ENCODE measurements around the gene TSSK6.

The TSSK6 gene

GRCh38 chr19:19544257-19544953, 29.1 kb upstream of the TSSK6 start:
- DNase-seq = no peak

- no peak for DNase-seq
Measured at GRCh38 chr19:19543640-19544039, 28.3 kb upstream of the TSSK6 start.

- no peak for DNase-seq
Measured at GRCh38 chr19:19543101-19543500, 27.8 kb upstream of the TSSK6 start.

GRCh38 chr19:19542507-19542906, 27.2 kb upstream of the TSSK6 start:
- DNase-seq = no peak

GRCh38 chr19:19541616-19542015, 26.3 kb upstream of the TSSK6 start:
- no peak for DNase-seq

GRCh38 chr19:19540715-19541515, 25.6 kb upstream of the TSSK6 start:
- peak; percentile 60 for DNase-seq

- DNase-seq = peak; percentile 46
Measured at GRCh38 chr19:19540064-19540714, 24.8 kb upstream of the TSSK6 start.

- DNase-seq = no peak
Measured at GRCh38 chr19:19539698-19540063, 24.3 kb upstream of the TSSK6 start.

- no peak for DNase-seq
Measured at GRCh38 chr19:19538785-19539166, 23.4 kb upstream of the TSSK6 start.

GRCh38 chr19:19538061-19538784, 22.9 kb upstream of the TSSK6 start, which contains the start of gene CILP2:
Gene CILP2, plus strand, starts transcription at chr19:19538265. Its CDS starts 85 bp downstream, at chr19:19538350.
- peak; percentile 25 for DNase-seq

GRCh38 chr19:19537075-19538048, 22.0 kb upstream of the TSSK6 start:
- peak; percentile 31 for DNase-seq

GRCh38 chr19:19535311-19536191, 20.2 kb upstream of the TSSK6 start:
- no peak for DNase-seq

- DNase-seq = no peak
Measured at GRCh38 chr19:19534556-19535265, 19.4 kb upstream of the TSSK6 start.

- DNase-seq = no peak
Measured at GRCh38 chr19:19533841-19534240, 18.5 kb upstream of the TSSK6 start.

GRCh38 chr19:19532806-19533701, 17.7 kb upstream of the TSSK6 start:
- DNase-seq = no peak

GRCh38 chr19:19531951-19532805, 16.8 kb upstream of the TSSK6 start:
- peak; percentile 76 for DNase-seq

- DNase-seq = no peak
Measured at GRCh38 chr19:19530889-19531288, 15.5 kb upstream of the TSSK6 start.

- no peak for DNase-seq
Measured at GRCh38 chr19:19530423-19530804, 15.1 kb upstream of the TSSK6 start.

Measured in central memory CD4-positive, alpha-beta T cell (primary cell).